A673 (cell line): ENCODE data around the gene UPK3A. TPM values are rescaled to one million over a fixed set of nuclear protein-coding genes. Genes with fewer than 3 reads are reported as not detected.
A peak's percentile ranks its signal among the peaks of the same experiment; 100 is the strongest.

Experiments used
- BruUV-seq: library from RNA; stranded (reverse); fragments of 400-500 nt; replicated peaks from 2 replicates; lab custom pipeline; 2021; lab: Mats Ljungman, UMichigan
- CTCF ChIA-PET: fragments of 300-600 bp; sonication (Branson Sonifier 250); formaldehyde crosslinking; loops from one replicate; lab custom pipeline; 2022; ENCODE audit warnings: antibody characterized with exemption; lab: Charles Lee
- POLR2A ChIA-PET: fragments of 300-600 bp; sonication (Branson Sonifier 250); formaldehyde crosslinking; loops from one replicate; lab custom pipeline; 2022; ENCODE audit warnings: antibody characterized with exemption; ENCODE audit not compliant: low non-redundant PET; lab: Charles Lee
- DNase-seq: peaks from one replicate; pipeline ENCODE4 v3.0.0-alpha.2; 2015; ENCODE audit warnings: low spot score
- H3K27ac ChIP-seq: fragments of 200-600 bp; sonication (generic); 2 replicates; pipeline ENCODE4 v1.5.1; 2016; ENCODE audit warnings: mixed run types, low read depth, mild to moderate bottlenecking, mixed read lengths, antibody characterized with exemption, low read length; ENCODE audit not compliant: poor library complexity, severe bottlenecking
- H3K27me3 ChIP-seq: fragments of 200-600 bp; sonication (generic); replicated peaks from 2 replicates; pipeline ENCODE4 v1.6.1; 2017; ENCODE audit warnings: mixed run types, low read depth, mild to moderate bottlenecking, mixed read lengths, antibody characterized with exemption, low read length; ENCODE audit not compliant: insufficient read depth, poor library complexity
- H3K36me3 ChIP-seq: fragments of 200-600 bp; sonication (generic); 2 replicates; pipeline ENCODE4 v1.6.1; 2016; ENCODE audit warnings: mixed run types, mild to moderate bottlenecking, mixed read lengths, antibody characterized with exemption, low read length; ENCODE audit not compliant: insufficient read depth, poor library complexity, severe bottlenecking
- H3K4me1 ChIP-seq: fragments of 200-600 bp; sonication (generic); 2 replicates; pipeline ENCODE4 v1.6.1; 2017; ENCODE audit warnings: mixed run types, mild to moderate bottlenecking, mixed read lengths, antibody characterized with exemption, low read length; ENCODE audit not compliant: insufficient read depth, poor library complexity, severe bottlenecking
- H3K4me3 ChIP-seq: fragments of 200-600 bp; sonication (generic); 2 replicates; pipeline ENCODE4 v1.5.1; 2016; ENCODE audit warnings: low read depth, mixed run types, mild to moderate bottlenecking, mixed read lengths, low read length; ENCODE audit not compliant: poor library complexity, severe bottlenecking
- H3K9me3 ChIP-seq: fragments of 200-600 bp; sonication (generic); 2 replicates; pipeline ENCODE4 v1.6.1; 2016; ENCODE audit warnings: mixed run types, low read depth, mild to moderate bottlenecking, mixed read lengths, antibody characterized with exemption, low read length; ENCODE audit not compliant: poor library complexity, severe bottlenecking
- EZH2 ChIP-seq: fragments of 200-600 bp; sonication (generic); IDR thresholded peaks from 2 replicates; pipeline ENCODE4 v1.6.1; 2017; ENCODE audit warnings: borderline replicate concordance, low read depth, mild to moderate bottlenecking, mixed read lengths, antibody characterized with exemption, low read length; ENCODE audit not compliant: poor library complexity, severe bottlenecking
- intact Hi-C: fragments of 100-400 bp; cut with micrococcal nuclease; formaldehyde crosslinking; loops from one replicate; pipeline ENCODE4 v1.10.0; 2022; ENCODE audit not compliant: unreplicated experiment
- total RNA-seq: library from RNA; stranded (reverse); gene quantifications from 2 replicates; pipeline ENCODE4 v1.2.3, GENCODE V29; 2021
- TF ChIP-seq, protein P1 (sequence below): fragments of 300-800, 200-600 bp; sonication (generic); conservative IDR thresholded peaks from 2 replicates; pipeline ENCODE4 v1.5.1; 2017; ENCODE audit warnings: low read depth, mild to moderate bottlenecking, antibody characterized with exemption, low read length, moderate library complexity, mixed read lengths

The UPK3A gene
- total RNA-seq, 1 experiment from 2014 or later = not detected

DNA sequence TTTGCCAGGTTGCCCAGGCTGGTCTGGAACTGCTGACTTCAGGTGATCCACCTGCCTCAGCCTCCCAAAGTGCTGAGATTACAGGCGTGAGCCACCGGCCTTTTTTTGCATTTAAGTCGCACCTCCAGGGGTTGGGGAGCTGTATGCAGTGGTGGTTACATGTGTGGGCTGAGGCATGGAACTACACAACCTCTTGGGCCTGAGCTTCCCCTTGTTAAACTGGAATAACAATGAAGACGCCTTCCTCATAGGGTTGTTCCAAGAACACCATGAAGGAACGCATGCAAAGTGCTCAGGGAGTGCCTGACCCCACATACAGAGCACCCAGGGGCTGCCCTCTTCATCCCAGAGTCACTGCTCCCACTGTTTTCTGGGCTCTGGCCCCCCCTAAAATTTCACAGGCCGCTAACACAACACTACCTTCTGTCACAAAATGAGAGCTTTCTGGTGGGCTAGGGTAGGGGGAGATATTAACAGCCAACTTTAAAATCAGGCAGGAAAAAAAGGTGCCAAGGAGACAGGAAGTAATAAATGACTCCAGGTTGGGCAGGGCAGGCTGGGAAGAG, 23.7 kb downstream of the UPK3A start:
- no peaks in the 10 kb centered on the region for H3K9me3 ChIP-seq
- no TSS peak for BruUV-seq
- H3K27ac ChIP-seq = no peak overlapping the region
- ChIA-PET POLR2A (no interaction called here), CTCF (no interaction called here)
- H3K27me3 ChIP-seq = no peaks in the 10 kb centered on the region
- no peak for DNase-seq
- intact Hi-C loops = no loop called here
- no peak overlapping the region for H3K4me3 ChIP-seq
- H3K36me3 ChIP-seq = no peaks in the 10 kb centered on the region
- peaks cover 16% of the 10 kb centered on the region for H3K4me1 ChIP-seq
- TF ChIP-seq EZH2 = no peak
- TF ChIP-seq, protein P1, sequence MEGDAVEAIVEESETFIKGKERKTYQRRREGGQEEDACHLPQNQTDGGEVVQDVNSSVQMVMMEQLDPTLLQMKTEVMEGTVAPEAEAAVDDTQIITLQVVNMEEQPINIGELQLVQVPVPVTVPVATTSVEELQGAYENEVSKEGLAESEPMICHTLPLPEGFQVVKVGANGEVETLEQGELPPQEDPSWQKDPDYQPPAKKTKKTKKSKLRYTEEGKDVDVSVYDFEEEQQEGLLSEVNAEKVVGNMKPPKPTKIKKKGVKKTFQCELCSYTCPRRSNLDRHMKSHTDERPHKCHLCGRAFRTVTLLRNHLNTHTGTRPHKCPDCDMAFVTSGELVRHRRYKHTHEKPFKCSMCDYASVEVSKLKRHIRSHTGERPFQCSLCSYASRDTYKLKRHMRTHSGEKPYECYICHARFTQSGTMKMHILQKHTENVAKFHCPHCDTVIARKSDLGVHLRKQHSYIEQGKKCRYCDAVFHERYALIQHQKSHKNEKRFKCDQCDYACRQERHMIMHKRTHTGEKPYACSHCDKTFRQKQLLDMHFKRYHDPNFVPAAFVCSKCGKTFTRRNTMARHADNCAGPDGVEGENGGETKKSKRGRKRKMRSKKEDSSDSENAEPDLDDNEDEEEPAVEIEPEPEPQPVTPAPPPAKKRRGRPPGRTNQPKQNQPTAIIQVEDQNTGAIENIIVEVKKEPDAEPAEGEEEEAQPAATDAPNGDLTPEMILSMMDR = no peak

DNA sequence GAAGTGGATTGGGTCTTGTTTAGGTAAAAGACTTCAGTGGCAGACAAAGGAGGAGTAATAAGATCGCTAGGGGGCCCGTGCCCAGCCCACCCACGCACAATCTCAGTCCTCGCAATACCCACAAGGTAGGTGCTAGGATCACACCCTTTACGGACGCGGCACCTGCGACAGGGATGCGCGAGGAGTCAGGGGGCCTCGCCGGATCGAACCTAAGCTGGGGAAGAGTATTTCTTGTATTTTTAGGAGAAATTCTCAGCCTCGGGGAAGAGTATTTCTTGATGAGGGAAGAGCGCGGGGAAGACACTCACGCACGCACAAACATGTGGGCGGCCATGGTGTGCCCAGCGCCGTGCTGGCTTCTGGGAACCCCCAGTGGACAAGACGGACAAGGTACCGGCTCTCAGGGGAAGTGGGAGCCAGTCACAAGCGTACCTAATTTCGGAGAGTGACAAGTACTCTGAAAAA, 24.2 kb downstream of the UPK3A start:
- Histone ChIP-seq H3K27ac (peak overlapping the region; percentile 89), H3K36me3 (no peaks in the 10 kb centered on the region), H3K9me3 (no peaks in the 10 kb centered on the region), H3K4me3 (peak overlapping the region; percentile 99), H3K4me1 (peaks cover 16% of the 10 kb centered on the region), H3K27me3 (no peaks in the 10 kb centered on the region)
- POLR2A ChIA-PET = no interaction called here
- BruUV-seq = TSS peak; percentile 64
- TF ChIP-seq, protein P1 = no peak
- no peak for TF ChIP-seq EZH2
- intact Hi-C loops = no loop called here
- CTCF ChIA-PET = no interaction called here
- DNase-seq = no peak

DNA sequence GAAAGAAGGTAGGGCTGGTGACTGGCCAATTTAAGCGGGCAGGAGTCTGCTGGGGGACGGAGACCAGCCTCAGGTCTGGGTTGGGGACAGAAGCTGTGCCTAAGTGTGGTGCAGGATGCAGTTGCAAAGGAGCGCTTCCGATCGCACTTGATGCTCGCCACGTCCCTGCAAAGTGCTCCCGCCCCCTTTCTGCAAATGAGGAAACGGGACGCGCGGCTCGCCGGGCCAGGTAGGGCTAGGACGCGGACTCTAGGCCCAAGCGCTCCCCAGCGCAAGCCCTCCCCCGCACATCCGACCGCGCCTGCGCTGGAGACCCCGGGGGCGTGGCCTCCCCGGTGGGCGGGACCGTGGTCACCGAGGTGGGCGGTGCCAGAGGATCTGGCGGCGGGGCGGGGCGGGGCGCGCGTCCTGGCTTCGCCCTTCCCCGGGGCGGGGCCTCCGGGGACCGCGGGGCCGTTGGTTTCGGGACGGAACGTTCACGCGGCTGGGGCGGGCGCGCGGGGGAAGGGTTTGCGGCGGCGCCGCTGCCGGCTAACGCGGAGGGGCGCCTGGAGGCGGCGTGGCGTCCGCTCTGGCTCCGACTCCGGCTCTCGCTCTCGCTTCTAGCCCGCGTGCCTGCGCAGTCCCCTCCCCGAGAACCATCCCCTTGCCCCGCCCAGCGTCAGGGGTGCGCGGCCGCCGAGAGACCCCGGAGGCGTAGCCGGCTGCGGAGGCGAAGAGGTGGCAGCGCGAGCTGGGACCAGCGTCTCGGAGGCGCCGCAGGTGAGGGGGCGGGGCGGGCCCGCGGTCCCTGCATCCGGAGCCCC, 24.9 kb downstream of the UPK3A start, which contains the start of gene FAM118A:
TSS of gene FAM118A (plus strand) at position 513 of the 806 bp plus-strand sequence. CDS start 12,446 bp downstream, outside the sequence.
- peak; percentile 93 for DNase-seq
- Histone ChIP-seq H3K27ac (peak within 1 kb of the TSS; percentile 89), H3K4me3 (peak within 1 kb of the TSS; percentile 99), H3K27me3 (no peaks in the 10 kb centered on the region), H3K4me1 (peaks cover 16% of the 10 kb centered on the region), H3K9me3 (no peaks in the 10 kb centered on the region), H3K36me3 (no peaks in the 10 kb centered on the region)
- BruUV-seq = no TSS peak
- TF ChIP-seq, protein P1 = no peak
- TF ChIP-seq EZH2 = no peak
- ChIA-PET CTCF (no interaction called here), POLR2A (no interaction called here)
- intact Hi-C loops = no loop called here
